ENCODE data around the gene IL22RA1.
A peak's percentile ranks its signal among the peaks of the same experiment; 100 is the strongest.

DNA sequence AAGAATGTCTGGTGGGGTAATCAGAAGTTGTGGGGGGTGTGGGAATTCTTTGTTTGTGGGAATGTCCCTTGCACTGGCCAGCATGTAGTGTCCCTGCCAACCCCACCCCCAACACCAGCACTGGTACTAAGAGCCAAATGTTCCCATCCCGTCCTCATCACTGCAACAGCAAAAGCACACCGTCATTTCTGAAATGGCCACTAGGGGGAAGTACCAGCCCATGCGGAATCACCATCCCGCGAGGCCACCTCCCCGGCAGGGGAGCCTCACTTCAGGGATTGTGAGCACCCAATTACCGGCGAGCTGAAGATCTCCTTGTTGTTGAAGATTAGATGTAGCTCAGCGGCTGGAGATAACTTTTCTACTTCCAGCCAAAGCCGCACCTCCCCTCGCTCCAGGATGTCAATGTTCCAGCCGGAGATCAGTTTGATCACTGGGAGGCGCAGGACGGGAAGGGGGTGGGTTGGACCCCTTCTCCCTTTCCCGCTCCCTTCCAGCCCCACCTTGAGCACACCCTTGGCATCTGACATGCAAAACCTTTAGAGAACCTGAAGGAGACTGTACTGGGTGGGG is 72.0 kb downstream of the IL22RA1 start:
- no peak for TF ChIP-seq EZH2 (IDR thresholded peaks at IDR 0.05; ENCODE audit: low read depth)
- TF ChIP-seq, protein P1, sequence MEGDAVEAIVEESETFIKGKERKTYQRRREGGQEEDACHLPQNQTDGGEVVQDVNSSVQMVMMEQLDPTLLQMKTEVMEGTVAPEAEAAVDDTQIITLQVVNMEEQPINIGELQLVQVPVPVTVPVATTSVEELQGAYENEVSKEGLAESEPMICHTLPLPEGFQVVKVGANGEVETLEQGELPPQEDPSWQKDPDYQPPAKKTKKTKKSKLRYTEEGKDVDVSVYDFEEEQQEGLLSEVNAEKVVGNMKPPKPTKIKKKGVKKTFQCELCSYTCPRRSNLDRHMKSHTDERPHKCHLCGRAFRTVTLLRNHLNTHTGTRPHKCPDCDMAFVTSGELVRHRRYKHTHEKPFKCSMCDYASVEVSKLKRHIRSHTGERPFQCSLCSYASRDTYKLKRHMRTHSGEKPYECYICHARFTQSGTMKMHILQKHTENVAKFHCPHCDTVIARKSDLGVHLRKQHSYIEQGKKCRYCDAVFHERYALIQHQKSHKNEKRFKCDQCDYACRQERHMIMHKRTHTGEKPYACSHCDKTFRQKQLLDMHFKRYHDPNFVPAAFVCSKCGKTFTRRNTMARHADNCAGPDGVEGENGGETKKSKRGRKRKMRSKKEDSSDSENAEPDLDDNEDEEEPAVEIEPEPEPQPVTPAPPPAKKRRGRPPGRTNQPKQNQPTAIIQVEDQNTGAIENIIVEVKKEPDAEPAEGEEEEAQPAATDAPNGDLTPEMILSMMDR (conservative IDR thresholded peaks at IDR 0.05), result peak; percentile 88
